NCI-H128 (cell line): Measurements from ENCODE around the gene KRT6B.
"Not testable (repeated sequence)": the region's sequence is repeated elsewhere in the genome, so short reads cannot be mapped to it uniquely, and the experiment has no call there.

Experiments used
- DNase-seq: peaks from one replicate; lab custom pipeline; 2025; ENCODE audit not compliant: unreplicated experiment; lab: John Stamatoyannopoulos, UW

The KRT6B gene

GRCh38 chr12:52415870-52416750 is 35.8 kb downstream of the KRT6B start:
- DNase-seq = no peak

DNA sequence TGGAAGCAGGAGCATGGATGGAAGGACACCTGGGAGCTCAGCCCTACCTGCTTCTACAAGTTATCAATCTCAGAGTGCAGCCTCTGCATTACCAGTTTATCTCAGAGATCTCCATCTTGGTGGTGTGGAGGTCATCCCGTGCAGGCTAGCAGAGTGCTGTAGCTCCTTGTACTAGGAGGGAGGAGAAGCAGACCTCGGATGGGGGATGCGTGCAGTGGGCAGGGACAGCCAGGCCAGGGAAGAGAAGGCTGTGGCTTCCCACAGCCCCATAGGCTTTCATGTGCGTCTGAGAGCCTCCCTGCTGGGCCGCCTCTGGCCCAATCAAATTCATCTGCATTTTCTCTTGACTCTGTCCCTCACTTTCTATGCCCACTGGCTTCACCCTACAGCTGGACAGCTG is 37.0 kb downstream of the KRT6B start:
- DNase-seq = no peak

DNA sequence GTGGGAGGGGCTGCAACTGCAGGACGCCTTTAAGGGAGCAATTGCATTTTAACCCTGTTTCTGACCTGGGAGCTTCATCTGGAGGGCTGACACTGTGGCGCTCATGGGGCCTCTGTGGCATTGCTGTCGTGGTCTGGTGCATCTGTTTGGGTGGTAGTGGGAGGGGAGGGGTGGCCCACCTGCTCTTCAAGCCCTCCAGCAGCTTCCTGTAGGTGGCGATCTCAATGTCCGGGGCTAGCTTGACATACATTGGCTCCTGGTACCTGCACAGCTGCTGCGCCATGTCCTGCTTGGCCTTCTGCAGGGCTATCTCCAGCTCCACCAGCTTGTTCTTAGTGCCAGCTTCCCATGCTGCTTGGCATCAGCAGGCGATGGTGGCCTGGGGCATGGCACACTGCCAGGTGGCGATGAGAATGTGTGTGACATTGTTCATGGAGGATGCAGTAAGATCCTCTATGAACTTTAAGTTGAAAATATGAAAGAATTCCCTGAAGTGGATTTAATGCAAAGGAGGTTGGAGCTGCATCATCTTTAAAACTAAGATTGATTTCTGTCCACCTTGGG is 38.1 kb downstream of the KRT6B start:
- no peak for DNase-seq

DNA sequence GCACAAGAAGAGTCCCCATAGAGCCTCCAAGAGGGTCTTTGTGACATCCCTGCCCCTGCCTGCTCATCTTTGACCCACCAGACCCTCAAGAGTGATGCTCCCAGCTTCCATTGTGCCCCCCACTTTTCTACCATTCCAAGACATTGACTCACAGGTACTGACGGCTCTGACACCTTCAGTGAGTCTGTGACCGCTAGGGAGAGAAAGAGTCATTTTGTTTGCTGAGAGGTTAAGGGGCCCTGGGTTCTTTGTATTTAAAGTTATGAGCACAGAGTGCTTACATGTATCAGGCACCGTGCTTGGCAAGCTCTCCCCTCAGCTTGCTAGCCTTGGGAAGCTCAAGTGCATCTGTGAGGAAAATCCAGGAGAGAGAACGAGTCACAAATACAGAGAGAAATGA is 38.7 kb downstream of the KRT6B start:
- no peak for DNase-seq

- no peak for DNase-seq
Measured at GRCh38 chr12:52411815-52412214, 40.1 kb downstream of the KRT6B start.

DNA sequence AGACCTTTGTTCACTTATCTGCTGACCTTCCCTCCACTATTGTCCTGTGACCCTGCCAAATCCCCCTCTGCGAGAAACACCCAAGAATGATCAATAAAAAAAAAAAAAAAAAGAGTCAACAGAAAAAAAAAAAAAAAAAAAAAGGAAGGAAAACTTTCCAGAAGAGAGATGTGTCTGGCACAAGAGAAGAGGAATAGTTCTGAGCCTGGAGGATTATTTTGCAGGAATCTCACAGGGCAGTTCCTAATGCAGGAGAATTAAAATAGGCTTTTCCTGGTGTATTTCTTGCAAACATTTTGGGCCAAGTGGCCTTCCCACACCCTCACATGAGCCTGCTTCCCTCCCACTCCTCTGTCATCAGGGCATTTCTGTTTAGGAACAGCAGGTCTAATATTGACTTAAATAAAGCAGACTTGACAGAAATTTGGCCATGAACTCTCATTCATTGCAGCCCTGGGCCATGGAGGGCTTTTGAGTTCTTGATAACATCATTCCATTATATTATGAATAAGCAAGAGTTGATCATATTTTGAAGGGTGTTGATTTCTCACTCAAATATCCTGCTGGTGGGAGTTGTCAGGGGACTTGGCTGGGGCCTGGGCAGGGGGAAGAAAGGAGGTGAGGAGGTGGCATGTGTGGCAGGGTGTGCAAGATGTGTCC is 41.2 kb downstream of the KRT6B start:
- not testable (repeated sequence) for DNase-seq

- no peak for DNase-seq
Measured at GRCh38 chr12:52407918-52408317, 44.0 kb downstream of the KRT6B start.

GRCh38 chr12:52405922-52406385 is 46.0 kb downstream of the KRT6B start, which contains the start of gene KRT82:
KRT82 (minus strand) TSS chr12:52406335; CDS start chr12:52406277, 58 bp downstream.
- DNase-seq = no peak

GRCh38 chr12:52404951-52405350 is 47.0 kb downstream of the KRT6B start:
- DNase-seq = no peak

- no peak for DNase-seq
Measured at GRCh38 chr12:52403561-52403960, 48.4 kb downstream of the KRT6B start.

- DNase-seq = no peak
Measured at GRCh38 chr12:52402873-52403540, 48.9 kb downstream of the KRT6B start.

DNA sequence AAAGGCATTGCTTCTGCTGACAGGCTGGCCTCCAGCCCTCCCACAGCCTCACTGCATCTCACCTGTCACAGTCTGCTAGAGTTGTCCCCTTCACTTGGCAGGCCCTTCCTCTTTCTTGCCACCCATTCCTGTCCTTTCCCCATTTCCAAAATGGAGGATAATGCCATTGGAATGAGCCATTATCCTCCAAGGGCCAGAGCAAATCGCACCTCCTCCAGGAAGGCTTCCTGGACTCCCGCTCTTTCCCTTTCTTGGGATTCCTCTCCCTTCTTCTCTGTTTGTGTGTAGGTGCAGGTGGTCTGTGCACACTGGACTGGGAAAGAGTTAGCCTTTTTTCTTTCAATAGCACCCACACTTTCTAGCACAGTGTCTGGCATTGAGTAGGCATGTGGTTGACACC is 49.6 kb downstream of the KRT6B start:
- no peak for DNase-seq

- DNase-seq = no peak
Measured at GRCh38 chr12:52401926-52402325, 50.0 kb downstream of the KRT6B start.

DNA sequence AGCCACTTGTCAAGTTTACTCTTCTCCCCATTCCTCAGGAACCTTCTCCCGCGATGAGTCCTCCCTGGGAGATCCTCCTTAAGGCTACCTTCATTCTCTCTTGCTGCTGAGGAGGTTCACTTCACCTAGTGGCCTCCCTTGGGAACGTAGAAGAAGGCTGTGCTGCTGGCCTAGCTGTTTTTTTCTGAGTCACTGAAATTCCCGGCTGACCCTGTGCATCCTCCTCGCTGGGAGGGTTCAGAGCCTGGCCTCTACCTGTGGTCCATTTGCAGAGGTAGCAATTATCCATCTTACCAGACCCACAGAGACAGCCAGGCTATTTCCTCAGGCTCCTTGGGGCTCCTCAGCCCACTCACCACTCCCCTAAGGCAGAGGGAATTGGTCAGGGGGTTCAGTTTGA is 50.4 kb downstream of the KRT6B start:
- no peak for DNase-seq

GRCh38 chr12:52400906-52401305 is 51.0 kb downstream of the KRT6B start:
- no peak for DNase-seq

DNA sequence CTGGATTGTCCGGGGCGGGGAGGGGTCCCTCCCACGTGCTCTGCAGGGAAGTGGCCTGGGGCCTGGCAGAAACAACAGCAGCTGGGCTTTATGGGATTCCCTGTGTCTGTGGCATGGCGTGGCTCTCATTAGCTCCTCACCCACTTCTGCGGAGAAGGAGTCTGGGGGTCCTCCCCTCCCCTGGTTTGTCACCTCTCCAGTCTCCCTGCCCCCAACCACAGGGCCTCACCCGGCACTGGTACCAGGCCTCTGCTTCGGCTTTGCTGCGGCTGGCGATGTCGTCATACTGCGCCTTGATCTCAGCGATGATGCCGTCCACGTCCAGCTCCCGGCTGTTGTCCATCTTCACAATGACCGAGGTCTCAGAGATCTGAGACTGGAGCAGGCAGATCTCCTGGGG is 52.2 kb downstream of the KRT6B start:
- no peak for DNase-seq

DNA sequence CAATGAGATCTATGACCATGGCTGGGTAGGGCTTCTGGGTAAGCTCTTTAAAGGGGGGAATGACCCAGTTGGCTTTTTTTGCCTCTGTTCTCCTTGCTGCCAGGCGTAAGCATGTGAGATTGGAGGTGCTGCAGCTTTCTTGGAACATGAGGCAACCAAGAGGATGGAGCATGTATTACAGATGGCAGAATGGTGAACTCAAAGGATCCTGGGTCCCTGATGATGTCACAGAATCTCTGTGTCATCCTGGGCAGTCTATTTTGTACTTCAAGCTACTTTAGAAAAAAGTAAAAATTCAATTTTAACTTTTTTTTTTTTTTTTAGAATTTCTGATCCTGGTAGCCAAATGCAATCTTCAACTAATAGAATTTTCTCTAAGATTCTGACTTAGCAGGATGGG is 53.8 kb downstream of the KRT6B start:
- no peak for DNase-seq

DNA sequence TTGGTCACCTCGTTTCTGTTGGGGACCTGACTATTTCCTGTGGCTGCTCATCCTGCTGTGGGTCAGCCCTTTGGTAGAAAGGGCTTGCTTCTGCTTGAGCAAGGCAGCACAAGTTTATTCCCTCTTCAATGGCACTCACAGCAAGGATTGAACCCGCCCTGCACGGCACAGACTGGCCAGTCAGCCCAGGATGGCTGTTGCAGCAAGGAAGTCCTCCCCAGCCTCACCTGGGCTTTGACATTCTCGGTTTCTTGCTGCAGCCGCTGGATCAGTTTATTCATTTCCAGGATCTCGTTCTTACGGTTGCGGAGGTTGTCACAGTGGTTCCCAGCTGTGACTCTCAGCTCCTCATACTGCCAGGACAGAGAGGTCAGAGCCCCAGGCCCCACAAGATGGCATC is 55.3 kb downstream of the KRT6B start:
- DNase-seq = no peak
